ENCODE measurements around the gene TRIM8.

GRCh38 chr10:102642736-102643335, 1.4 kb upstream of the TRIM8 start:
- no peak for TF ChIP-seq CTCF (IDR thresholded peaks at IDR 0.05)
- TF ChIP-seq POLR2A (IDR thresholded peaks at IDR 0.05): peak in 2 of 3 donors; percentile 48 to 62
